Calu3 (cell line): Measurements from ENCODE around the gene QKI. TPM values are rescaled to one million over a fixed set of nuclear protein-coding genes. Genes with fewer than 3 reads are reported as not detected.

Experiments
- BruUV-seq: library from RNA; stranded (reverse); fragments of 400-500 nt; replicated peaks from 2 replicates; lab custom pipeline; 2021; lab: Mats Ljungman, UMichigan
- CTCF ChIA-PET: fragments of 300-600 bp; sonication (Branson Sonifier 250); formaldehyde crosslinking; loops from one replicate; lab custom pipeline; 2022; ENCODE audit warnings: antibody characterized with exemption; lab: Charles Lee
- DNase-seq: peaks from one replicate; pipeline ENCODE4 v3.0.0; 2022
- H3K27ac Mint-ChIP-seq: one replicate; pipeline ENCODE4 v1.8.0; 2022; ENCODE audit warnings: mixed read lengths; ENCODE audit not compliant: unreplicated experiment
- H3K27me3 Mint-ChIP-seq: one replicate; pipeline ENCODE4 v1.8.0; 2022; ENCODE audit warnings: mixed read lengths; ENCODE audit not compliant: unreplicated experiment
- H3K36me3 Mint-ChIP-seq: one replicate; pipeline ENCODE4 v1.8.0; 2022; ENCODE audit warnings: mild to moderate bottlenecking, moderate library complexity, mixed read lengths; ENCODE audit not compliant: insufficient read depth, unreplicated experiment
- H3K4me1 Mint-ChIP-seq: one replicate; pipeline ENCODE4 v1.8.0; 2022; ENCODE audit warnings: mild to moderate bottlenecking, low read depth, mixed read lengths; ENCODE audit not compliant: unreplicated experiment
- H3K4me3 Mint-ChIP-seq: one replicate; pipeline ENCODE4 v1.8.0; 2022; ENCODE audit warnings: mild to moderate bottlenecking, low read depth, moderate library complexity, mixed read lengths; ENCODE audit not compliant: unreplicated experiment
- H3K9me3 Mint-ChIP-seq: one replicate; pipeline ENCODE4 v1.8.0; 2022; ENCODE audit warnings: low read depth, mixed read lengths; ENCODE audit not compliant: unreplicated experiment
- CTCF ChIP-seq: fragments of 200-600 bp; IDR thresholded peaks from one replicate; pipeline ENCODE4 v1.8.0; 2022; ENCODE audit warnings: antibody characterized with exemption; ENCODE audit not compliant: unreplicated experiment
- intact Hi-C: fragments of 100-400 bp; cut with micrococcal nuclease; formaldehyde crosslinking; loops from one replicate; pipeline ENCODE4 v1.10.0; 2022; ENCODE audit not compliant: unreplicated experiment
- total RNA-seq: library from RNA; stranded (reverse); gene quantifications from 2 replicates; pipeline ENCODE4 v1.2.3, GENCODE V29; 2022

Gene QKI
- total RNA-seq, 1 experiment from 2014 or later, result 131 TPM

GRCh38 chr6:163545370-163545769, 130.9 kb downstream of the QKI start:
- intact Hi-C loops, result no loop called here
- Mint-ChIP-seq H3K27me3 (no peaks in the 10 kb centered on the region), H3K9me3 (no peaks in the 10 kb centered on the region), H3K36me3 (peaks cover 21% of the 10 kb centered on the region), H3K4me3 (no peak overlapping the region), H3K27ac (no peak overlapping the region), H3K4me1 (peaks cover 32% of the 10 kb centered on the region)
- DNase-seq, result no peak
- TF ChIP-seq CTCF, result no peak
- no TSS peak for BruUV-seq
- CTCF ChIA-PET, result no interaction called here

GRCh38 chr6:163547287-163547686, 132.8 kb downstream of the QKI start:
- CTCF ChIA-PET, result no interaction called here
- TF ChIP-seq CTCF, result no peak
- BruUV-seq, result no TSS peak
- Mint-ChIP-seq H3K9me3 (no peaks in the 10 kb centered on the region), H3K27me3 (no peaks in the 10 kb centered on the region), H3K27ac (no peak overlapping the region), H3K4me1 (peaks cover 19% of the 10 kb centered on the region), H3K36me3 (peaks cover 12% of the 10 kb centered on the region), H3K4me3 (no peak overlapping the region)
- no peak for DNase-seq
- intact Hi-C loops, result no loop called here

GRCh38 chr6:163548624-163549023, 134.1 kb downstream of the QKI start:
- Mint-ChIP-seq H3K4me3 (no peak overlapping the region), H3K27me3 (no peaks in the 10 kb centered on the region), H3K27ac (no peak overlapping the region), H3K36me3 (peaks cover 19% of the 10 kb centered on the region), H3K9me3 (no peaks in the 10 kb centered on the region), H3K4me1 (peaks cover 19% of the 10 kb centered on the region)
- no peak for DNase-seq
- TF ChIP-seq CTCF, result no peak
- CTCF ChIA-PET, result no interaction called here
- no TSS peak for BruUV-seq
- intact Hi-C loops, result no loop called here

GRCh38 chr6:163554032-163554431, 139.5 kb downstream of the QKI start:
- Mint-ChIP-seq H3K4me3 (no peak overlapping the region), H3K27me3 (no peaks in the 10 kb centered on the region), H3K9me3 (no peaks in the 10 kb centered on the region), H3K27ac (no peak overlapping the region), H3K4me1 (peaks cover 8% of the 10 kb centered on the region), H3K36me3 (peaks cover 24% of the 10 kb centered on the region)
- CTCF ChIA-PET, result interaction anchor here (1.0 kb wide), 1 partner anchor 134 kb away, joined by 3 read pairs; no protein-coding TSS in a partner anchor
- no peak for TF ChIP-seq CTCF
- intact Hi-C loops, result no loop called here
- DNase-seq, result no peak
- BruUV-seq, result no TSS peak
